Measurements from ENCODE around the gene AGBL1. TPM values are rescaled to one million over a fixed set of nuclear protein-coding genes. Genes with fewer than 3 reads are reported as not detected.

Gene AGBL1
- total and polyA plus RNA-seq, 2 donors (not counting 3 experiments of a cell fraction or from before 2014, with no cell fraction given), result not detected

- BruUV-seq (replicated peaks), result no TSS peak
- H2AFZ ChIP-seq (ENCODE audit: low read depth, low read length), result no peak overlapping the region
- H3K9me1 ChIP-seq (replicated peaks; ENCODE audit: control insufficient read depth, extremely low read depth, insufficient read depth, low read length), result no peaks in the 10 kb centered on the region
- H3K27me3 ChIP-seq (ENCODE audit: control insufficient read depth in 2 of 2, insufficient read depth in 2 of 2, low read length in 2 of 2), result no peaks in the 10 kb centered on the region
- FAIRE-seq (no peak), DNase-seq (ENCODE audit: low read depth, low spot score) (no peak)
- H3K9me3 ChIP-seq (replicated peaks; ENCODE audit: control insufficient read depth, insufficient read depth, low read length), result peaks cover 3% of the 10 kb centered on the region
- TF ChIP-seq CTCF (IDR thresholded peaks at IDR 0.05; ENCODE audit: extremely low read depth in 1 of 2, insufficient read depth in 1 of 2, low read depth in 1 of 2, low read length in 2 of 2), result no peak
- TF ChIP-seq POLR2AphosphoS5 (IDR thresholded peaks at IDR 0.05; ENCODE audit: insufficient read depth, low read depth, low read length), result no peak
- no peak for TF ChIP-seq MYC (IDR thresholded peaks at IDR 0.05; ENCODE audit: low read depth, low read length)
- TF ChIP-seq FOS (IDR thresholded peaks at IDR 0.05; ENCODE audit: borderline replicate concordance, insufficient read depth, low read length), result no peak
- no peak for TF ChIP-seq GATA2 (IDR thresholded peaks at IDR 0.05; ENCODE audit: insufficient read depth, insufficient read length, low read depth, low read length)
- no peak for TF ChIP-seq POLR2A (IDR thresholded peaks at IDR 0.05; ENCODE audit: low read depth, low read length)
- no peak for TF ChIP-seq JUN (IDR thresholded peaks at IDR 0.05; ENCODE audit: borderline replicate concordance, insufficient read depth, insufficient read length, low read depth)
- TF ChIP-seq EZH2 (IDR thresholded peaks at IDR 0.05; ENCODE audit: borderline replicate concordance, low read depth, low read length, severe bottlenecking), result no peak
- no peak for TF ChIP-seq MAX (IDR thresholded peaks at IDR 0.05; ENCODE audit: insufficient read depth, insufficient read length)
- no peaks in the 10 kb centered on the region for H3K4me1 ChIP-seq (ENCODE audit: control insufficient read depth, extremely low read depth, insufficient read depth, low read length)
- ChIA-PET POLR2A (no interaction called here), CTCF (no interaction called here)
- H3K4me2 ChIP-seq (ENCODE audit: insufficient read depth, low read length), result no peak overlapping the region
- no peaks in the 10 kb centered on the region for H3K36me3 ChIP-seq (ENCODE audit: control insufficient read depth in 2 of 2, extremely low read depth in 1 of 2, insufficient read depth in 2 of 2, low read length in 2 of 2)
- no peak overlapping the region for H3K9ac ChIP-seq (replicated peaks; ENCODE audit: extremely low read depth, insufficient read depth, low read length)
- no peaks in the 10 kb centered on the region for H3K79me2 ChIP-seq (ENCODE audit: control insufficient read depth, insufficient read depth, low read length)
- no peak overlapping the region for H3K27ac ChIP-seq (ENCODE audit: insufficient read depth, low read depth, low read length)
- dilution Hi-C loops (cut with MboI; ENCODE audit: extremely low pct_ligation_motif_present, low sequenced_read_pairs) (no loop called here), intact Hi-C loops (cut with micrococcal nuclease) (no loop called here)
- H3K4me3 ChIP-seq (replicated peaks in 1 of 3; ENCODE audit: insufficient read depth in 1 of 3, low read depth in 1 of 3, low read length in 3 of 3), result no peak overlapping the region
- no peaks in the 10 kb centered on the region for H4K20me1 ChIP-seq (replicated peaks; ENCODE audit: control insufficient read depth, extremely low read depth, insufficient read depth, low read length)
These were observed 716.9 kb downstream of the AGBL1 start for GRCh38 chr15:86796521-86796920.

Measured in endothelial cell of umbilical vein (primary cell).